GM06990 (cell line): ENCODE data around the gene ZSCAN26.
A peak's percentile ranks its signal among the peaks of the same experiment; 100 is the strongest.

ENCODE experiments used
- DNase-seq: peaks from one replicate; pipeline ENCODE4 v3.0.0-alpha.2; 2011; ENCODE audit not compliant: insufficient read length; ENCODE audit errors: extremely low read depth
- H3K27me3 ChIP-seq: replicated peaks from 2 replicates; pipeline ENCODE4 v1.6.0; 2011; ENCODE audit warnings: low read length; ENCODE audit not compliant: control insufficient read depth, insufficient read depth
- H3K36me3 ChIP-seq: 2 replicates; pipeline ENCODE4 v1.5.1; 2011; ENCODE audit warnings: low read length; ENCODE audit not compliant: control insufficient read depth, insufficient read depth
- H3K4me3 ChIP-seq: replicated peaks from 2 replicates; pipeline ENCODE4 v1.5.1; 2011; ENCODE audit warnings: low read depth, mild to moderate bottlenecking, control low read depth, low read length
- TF ChIP-seq, protein P1 (sequence below): IDR thresholded peaks from 2 replicates; pipeline ENCODE4 v1.5.1; 2011; ENCODE audit warnings: low read length, control low read depth, mild to moderate bottlenecking, inconsistent platforms; ENCODE audit not compliant: insufficient read depth, poor library complexity, severe bottlenecking

ZSCAN26 gene

DNA sequence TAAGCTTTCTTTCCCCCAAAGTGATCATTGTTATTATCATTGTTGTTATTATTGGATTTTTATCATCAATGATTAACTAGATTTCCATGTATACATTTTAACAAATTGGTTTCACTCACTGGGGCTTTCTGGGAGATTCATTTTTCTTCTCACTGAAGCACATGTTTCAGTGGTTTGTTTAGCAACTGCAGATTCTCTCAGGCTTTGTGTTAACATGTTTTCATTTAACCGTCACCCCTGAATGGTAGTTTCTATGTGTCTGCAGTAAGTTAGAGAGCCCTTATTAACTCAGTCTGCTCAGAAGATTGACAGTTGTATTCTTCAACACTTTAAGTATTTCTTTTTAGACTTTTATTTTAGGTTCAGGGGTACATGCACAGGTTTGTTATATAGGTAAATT, 27.3 kb upstream of the ZSCAN26 start:
- Histone ChIP-seq H3K36me3 (peaks cover 4% of the 10 kb centered on the region; the same call in 1 of the 2 replicates), H3K4me3 (no peak overlapping the region)
- TF ChIP-seq, protein P1, sequence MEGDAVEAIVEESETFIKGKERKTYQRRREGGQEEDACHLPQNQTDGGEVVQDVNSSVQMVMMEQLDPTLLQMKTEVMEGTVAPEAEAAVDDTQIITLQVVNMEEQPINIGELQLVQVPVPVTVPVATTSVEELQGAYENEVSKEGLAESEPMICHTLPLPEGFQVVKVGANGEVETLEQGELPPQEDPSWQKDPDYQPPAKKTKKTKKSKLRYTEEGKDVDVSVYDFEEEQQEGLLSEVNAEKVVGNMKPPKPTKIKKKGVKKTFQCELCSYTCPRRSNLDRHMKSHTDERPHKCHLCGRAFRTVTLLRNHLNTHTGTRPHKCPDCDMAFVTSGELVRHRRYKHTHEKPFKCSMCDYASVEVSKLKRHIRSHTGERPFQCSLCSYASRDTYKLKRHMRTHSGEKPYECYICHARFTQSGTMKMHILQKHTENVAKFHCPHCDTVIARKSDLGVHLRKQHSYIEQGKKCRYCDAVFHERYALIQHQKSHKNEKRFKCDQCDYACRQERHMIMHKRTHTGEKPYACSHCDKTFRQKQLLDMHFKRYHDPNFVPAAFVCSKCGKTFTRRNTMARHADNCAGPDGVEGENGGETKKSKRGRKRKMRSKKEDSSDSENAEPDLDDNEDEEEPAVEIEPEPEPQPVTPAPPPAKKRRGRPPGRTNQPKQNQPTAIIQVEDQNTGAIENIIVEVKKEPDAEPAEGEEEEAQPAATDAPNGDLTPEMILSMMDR = no peak

DNA sequence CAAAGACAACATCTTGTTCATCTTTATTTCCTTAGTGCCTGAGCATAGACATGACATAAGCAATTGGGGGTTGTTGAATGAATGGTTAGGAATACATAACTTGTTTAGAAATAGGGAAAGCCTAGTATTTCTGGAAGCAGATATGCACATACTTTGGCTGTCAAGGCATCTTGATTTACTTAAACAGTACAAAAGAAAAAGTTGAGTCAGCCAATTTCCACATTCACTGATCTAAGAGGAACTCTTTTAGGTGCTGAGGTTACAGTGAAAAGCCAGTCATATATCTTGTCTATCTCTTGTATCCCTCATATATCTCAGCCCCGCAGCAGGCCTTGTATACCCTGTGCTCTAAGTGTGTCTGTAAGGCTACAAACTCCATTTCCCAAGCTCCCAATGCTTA, 26.5 kb upstream of the ZSCAN26 start:
- no peaks in the 10 kb centered on the region for H3K27me3 ChIP-seq
- TF ChIP-seq, protein P1 = no peak
- DNase-seq = no peak
- H3K4me3 ChIP-seq = no peak overlapping the region
- H3K36me3 ChIP-seq = peaks cover 4% of the 10 kb centered on the region

More for the DNA sequence above, 27.3 kb upstream of the ZSCAN26 start:
- no peaks in the 10 kb centered on the region for H3K27me3 ChIP-seq
- DNase-seq = no peak

DNA sequence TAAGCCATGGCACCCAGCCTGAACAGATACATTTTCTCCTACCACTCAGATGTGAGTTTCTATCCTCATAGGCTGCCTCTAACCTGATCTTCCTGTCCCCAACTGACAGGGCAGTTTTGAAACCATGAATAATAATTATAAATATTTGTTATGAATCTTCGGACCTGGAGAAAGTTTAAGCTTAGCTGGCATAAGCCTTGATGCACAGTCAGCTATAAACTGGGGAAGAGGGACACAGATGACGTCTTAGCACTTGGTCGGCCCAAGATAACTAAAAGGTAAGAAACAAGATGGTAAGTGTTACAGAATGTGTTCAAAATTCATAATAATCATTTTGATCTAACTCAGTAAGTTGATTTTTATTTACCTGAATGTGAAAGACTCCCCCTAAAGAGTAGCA, 23.0 kb upstream of the ZSCAN26 start:
- Histone ChIP-seq H3K4me3 (no peak overlapping the region), H3K36me3 (peaks cover 8% of the 10 kb centered on the region), H3K27me3 (no peaks in the 10 kb centered on the region)
- TF ChIP-seq, protein P1 = no peak
- DNase-seq = no peak

DNA sequence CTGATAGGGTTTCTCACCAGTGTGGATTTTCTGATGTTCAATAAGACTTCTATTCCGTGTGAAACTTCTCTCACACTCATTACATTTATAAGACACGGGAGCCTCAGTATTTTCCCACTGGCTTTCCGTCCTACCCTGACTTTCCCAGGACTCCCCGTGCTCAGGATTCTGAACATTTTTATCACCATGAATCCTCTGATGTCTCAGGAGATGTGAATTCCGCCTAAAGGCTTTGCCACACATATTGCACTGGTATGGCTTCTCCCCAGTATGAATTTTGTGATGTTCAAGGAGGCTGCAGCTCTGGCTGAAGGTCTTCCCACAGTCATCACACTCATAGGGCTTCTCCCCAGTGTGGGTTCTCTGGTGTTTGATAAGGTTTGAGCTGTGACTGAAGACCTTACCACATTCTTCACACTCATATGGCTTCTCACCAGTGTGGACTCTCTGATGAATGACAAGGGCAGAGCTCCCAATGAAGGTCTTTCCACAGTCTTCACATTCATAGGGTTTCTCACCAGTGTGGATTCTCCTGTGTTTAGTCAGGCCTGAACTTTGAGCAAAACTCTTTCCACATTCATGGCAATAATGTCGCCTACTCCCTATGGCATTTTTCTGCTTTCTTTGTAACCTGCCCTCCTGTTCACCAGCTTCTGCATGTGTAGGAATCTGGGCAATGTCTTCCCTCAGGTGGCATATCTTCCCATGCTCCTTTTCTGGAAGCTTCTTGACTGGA, 21.6 kb upstream of the ZSCAN26 start:
- Histone ChIP-seq H3K27me3 (no peaks in the 10 kb centered on the region), H3K4me3 (no peak overlapping the region), H3K36me3 (peaks cover 8% of the 10 kb centered on the region)
- no peak for DNase-seq
- TF ChIP-seq, protein P1 = no peak

DNA sequence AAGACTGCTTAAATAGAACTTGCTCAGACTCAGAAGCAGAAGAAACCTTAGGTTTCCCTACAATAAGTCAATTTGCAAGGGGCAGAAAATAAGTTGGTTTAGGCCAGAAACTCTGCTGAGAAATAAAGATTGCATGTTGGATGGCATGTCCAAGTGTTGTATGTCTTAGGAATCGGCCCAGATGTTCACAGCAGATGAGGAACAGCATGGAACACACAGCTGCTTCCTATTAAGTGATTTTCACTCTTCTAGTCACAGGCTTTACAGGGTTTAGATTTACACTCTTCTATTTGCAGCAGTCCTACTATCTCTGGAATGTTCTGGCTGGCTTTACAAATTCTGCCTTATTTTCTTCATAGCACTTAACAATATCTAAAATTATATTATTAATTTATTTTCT, 18.0 kb upstream of the ZSCAN26 start:
- H3K4me3 ChIP-seq = no peak overlapping the region
- no peaks in the 10 kb centered on the region for H3K27me3 ChIP-seq
- H3K36me3 ChIP-seq = peaks cover 8% of the 10 kb centered on the region
- TF ChIP-seq, protein P1 = no peak
- no peak for DNase-seq

DNA sequence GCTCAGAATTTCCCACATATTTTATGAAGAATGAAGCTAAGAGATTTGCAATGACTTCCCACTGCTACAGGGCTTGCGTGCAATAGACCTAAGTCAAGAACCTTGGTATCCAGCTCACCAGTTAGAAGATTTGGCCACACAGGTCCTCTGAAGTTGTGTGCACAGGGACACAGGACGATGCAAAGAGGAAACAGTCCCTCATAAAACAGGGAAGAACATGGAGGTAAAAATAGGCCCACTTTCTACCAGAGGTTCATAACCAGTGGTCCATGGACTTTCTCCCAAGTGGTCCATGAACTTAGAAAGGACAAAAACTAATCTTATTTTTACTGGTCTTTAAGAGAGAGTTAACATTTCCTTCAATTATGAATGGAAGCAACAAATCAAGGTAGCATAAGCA, 16.2 kb upstream of the ZSCAN26 start:
- Histone ChIP-seq H3K27me3 (no peaks in the 10 kb centered on the region), H3K36me3 (peaks cover 6% of the 10 kb centered on the region), H3K4me3 (peak overlapping the region; percentile 79)
- TF ChIP-seq, protein P1 = no peak
- DNase-seq = no peak
